Measurements from ENCODE around the gene PPDPF. TPM values are rescaled to one million over a fixed set of nuclear protein-coding genes. Genes with fewer than 3 reads are reported as not detected.

Gene PPDPF
- polyA plus RNA-seq, 1 donor from 2014 or later = 95.1 TPM

DNA sequence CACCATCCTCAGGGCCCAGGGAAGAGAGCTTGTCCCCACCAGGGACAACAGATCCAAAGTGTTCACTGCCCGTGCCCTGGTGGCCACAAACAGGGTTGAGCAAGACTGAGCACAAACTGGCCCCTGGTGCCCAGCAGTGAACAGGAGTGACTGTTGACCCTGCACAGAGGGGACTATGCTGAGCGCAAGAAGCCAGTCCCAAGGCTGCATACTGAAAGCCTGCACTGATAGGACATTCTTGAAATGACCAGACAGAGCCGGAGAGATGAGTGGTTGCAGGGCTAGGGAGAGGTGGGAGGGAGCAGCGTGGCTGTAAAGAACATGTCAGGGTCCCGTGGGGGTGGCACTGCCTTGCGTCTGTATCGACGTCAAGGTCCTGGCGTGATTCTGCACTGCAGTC lies 30.5 kb downstream of the PPDPF start:
- H3K27me3 ChIP-seq (ENCODE audit: insufficient read depth, low read depth, low read length) = no peaks in the 10 kb centered on the region
- H2AFZ ChIP-seq (ENCODE audit: low read depth, low read length) = no peak overlapping the region
- no peaks in the 10 kb centered on the region for H3K9me2 ChIP-seq (ENCODE audit: insufficient read depth, low read length)
- no peak overlapping the region for H3K4me2 ChIP-seq (ENCODE audit: low read length)
- H3K4me3 ChIP-seq (ENCODE audit: low read length) = no peak overlapping the region
- H4K20me1 ChIP-seq (ENCODE audit: insufficient read depth) = no peaks in the 10 kb centered on the region
- no peaks in the 10 kb centered on the region for H3K9me3 ChIP-seq (ENCODE audit: low read length)
- H3K79me2 ChIP-seq (replicated peaks; ENCODE audit: insufficient read depth, low read length) = no peaks in the 10 kb centered on the region
- TF ChIP-seq TAF1 (IDR thresholded peaks at IDR 0.05; ENCODE audit: low read depth) = no peak
- TF ChIP-seq, protein P1, sequence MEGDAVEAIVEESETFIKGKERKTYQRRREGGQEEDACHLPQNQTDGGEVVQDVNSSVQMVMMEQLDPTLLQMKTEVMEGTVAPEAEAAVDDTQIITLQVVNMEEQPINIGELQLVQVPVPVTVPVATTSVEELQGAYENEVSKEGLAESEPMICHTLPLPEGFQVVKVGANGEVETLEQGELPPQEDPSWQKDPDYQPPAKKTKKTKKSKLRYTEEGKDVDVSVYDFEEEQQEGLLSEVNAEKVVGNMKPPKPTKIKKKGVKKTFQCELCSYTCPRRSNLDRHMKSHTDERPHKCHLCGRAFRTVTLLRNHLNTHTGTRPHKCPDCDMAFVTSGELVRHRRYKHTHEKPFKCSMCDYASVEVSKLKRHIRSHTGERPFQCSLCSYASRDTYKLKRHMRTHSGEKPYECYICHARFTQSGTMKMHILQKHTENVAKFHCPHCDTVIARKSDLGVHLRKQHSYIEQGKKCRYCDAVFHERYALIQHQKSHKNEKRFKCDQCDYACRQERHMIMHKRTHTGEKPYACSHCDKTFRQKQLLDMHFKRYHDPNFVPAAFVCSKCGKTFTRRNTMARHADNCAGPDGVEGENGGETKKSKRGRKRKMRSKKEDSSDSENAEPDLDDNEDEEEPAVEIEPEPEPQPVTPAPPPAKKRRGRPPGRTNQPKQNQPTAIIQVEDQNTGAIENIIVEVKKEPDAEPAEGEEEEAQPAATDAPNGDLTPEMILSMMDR (IDR thresholded peaks at IDR 0.05; ENCODE audit: poor library complexity, severe bottlenecking) = no peak
- no peak for TF ChIP-seq RAD21 (conservative IDR thresholded peaks at IDR 0.05)
- TF ChIP-seq, protein P2, sequence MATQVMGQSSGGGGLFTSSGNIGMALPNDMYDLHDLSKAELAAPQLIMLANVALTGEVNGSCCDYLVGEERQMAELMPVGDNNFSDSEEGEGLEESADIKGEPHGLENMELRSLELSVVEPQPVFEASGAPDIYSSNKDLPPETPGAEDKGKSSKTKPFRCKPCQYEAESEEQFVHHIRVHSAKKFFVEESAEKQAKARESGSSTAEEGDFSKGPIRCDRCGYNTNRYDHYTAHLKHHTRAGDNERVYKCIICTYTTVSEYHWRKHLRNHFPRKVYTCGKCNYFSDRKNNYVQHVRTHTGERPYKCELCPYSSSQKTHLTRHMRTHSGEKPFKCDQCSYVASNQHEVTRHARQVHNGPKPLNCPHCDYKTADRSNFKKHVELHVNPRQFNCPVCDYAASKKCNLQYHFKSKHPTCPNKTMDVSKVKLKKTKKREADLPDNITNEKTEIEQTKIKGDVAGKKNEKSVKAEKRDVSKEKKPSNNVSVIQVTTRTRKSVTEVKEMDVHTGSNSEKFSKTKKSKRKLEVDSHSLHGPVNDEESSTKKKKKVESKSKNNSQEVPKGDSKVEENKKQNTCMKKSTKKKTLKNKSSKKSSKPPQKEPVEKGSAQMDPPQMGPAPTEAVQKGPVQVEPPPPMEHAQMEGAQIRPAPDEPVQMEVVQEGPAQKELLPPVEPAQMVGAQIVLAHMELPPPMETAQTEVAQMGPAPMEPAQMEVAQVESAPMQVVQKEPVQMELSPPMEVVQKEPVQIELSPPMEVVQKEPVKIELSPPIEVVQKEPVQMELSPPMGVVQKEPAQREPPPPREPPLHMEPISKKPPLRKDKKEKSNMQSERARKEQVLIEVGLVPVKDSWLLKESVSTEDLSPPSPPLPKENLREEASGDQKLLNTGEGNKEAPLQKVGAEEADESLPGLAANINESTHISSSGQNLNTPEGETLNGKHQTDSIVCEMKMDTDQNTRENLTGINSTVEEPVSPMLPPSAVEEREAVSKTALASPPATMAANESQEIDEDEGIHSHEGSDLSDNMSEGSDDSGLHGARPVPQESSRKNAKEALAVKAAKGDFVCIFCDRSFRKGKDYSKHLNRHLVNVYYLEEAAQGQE (IDR thresholded peaks at IDR 0.05; ENCODE audit: borderline replicate concordance) = no peak
- no peak for TF ChIP-seq EP300 (conservative IDR thresholded peaks at IDR 0.05; ENCODE audit: poor library complexity, severe bottlenecking)
- no peak for TF ChIP-seq MXI1 (conservative IDR thresholded peaks at IDR 0.05; ENCODE audit: poor library complexity, severe bottlenecking)
- no peak for TF ChIP-seq EZH2 (IDR thresholded peaks at IDR 0.05; ENCODE audit: borderline replicate concordance, insufficient read depth, low read length, poor library complexity, severe bottlenecking)
- no peak for TF ChIP-seq POLR2AphosphoS5 (IDR thresholded peaks at IDR 0.05)
- no peak for TF ChIP-seq SMC3 (conservative IDR thresholded peaks at IDR 0.05; ENCODE audit: poor library complexity)
- H3K36me3 ChIP-seq (ENCODE audit: insufficient read depth, low read length) = no peaks in the 10 kb centered on the region
- H3F3A ChIP-seq (ENCODE audit: insufficient read depth, low read length, poor library complexity, severe bottlenecking) = no peaks in the 10 kb centered on the region
- no peak overlapping the region for H3K27ac ChIP-seq (ENCODE audit: low read length)
- H3K9ac ChIP-seq (ENCODE audit: low read length) = no peak overlapping the region

DNA sequence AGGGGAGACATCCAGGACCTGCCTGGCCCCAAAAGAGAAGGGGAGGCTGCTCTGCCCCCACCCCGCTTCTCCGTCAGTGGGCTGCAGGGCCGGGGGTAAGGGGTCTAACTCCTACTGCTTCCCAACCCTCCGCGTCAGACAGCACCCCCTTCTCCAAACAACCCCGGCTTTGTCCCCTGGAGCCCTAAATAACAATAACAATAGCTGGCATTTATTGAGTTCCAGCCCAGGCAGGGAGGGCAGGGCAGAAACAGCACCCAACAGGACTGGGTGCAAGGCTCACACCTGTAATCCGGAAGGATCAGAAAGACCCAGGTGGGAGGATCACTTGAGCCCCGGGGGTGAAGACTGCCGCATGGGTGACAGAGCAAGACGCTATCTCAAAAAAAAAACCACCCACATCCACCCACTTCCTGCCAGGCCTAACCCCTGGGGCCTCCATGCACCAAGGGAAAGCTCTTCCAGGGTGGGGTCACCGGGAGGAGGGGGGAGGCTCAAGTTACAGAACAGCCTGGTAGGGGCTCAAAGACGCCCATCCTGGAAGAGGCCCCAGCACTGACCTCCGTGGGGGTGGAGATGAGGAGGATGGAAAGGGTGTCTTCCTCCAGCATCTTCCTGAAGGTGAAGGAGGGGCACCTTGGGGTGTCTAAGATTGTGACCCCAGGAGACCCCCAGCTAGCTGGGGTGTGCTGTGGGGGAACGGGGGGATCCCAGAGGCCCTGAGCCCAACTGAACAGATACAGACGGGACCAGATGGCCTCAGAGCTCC lies 32.1 kb downstream of the PPDPF start:
- Histone ChIP-seq H3K9ac (ENCODE audit: low read length) (no peak overlapping the region), H2AFZ (ENCODE audit: low read depth, low read length) (no peak overlapping the region), H3K4me2 (ENCODE audit: low read length) (no peak overlapping the region)

More for the DNA sequence above, 32.1 kb downstream of the PPDPF start:
- Histone ChIP-seq H3K36me3 (ENCODE audit: insufficient read depth, low read length) (no peaks in the 10 kb centered on the region), H3K27me3 (ENCODE audit: insufficient read depth, low read depth, low read length) (no peaks in the 10 kb centered on the region), H3K9me3 (ENCODE audit: low read length) (no peaks in the 10 kb centered on the region), H3K27ac (ENCODE audit: low read length) (no peak overlapping the region), H3K79me2 (replicated peaks; ENCODE audit: insufficient read depth, low read length) (no peaks in the 10 kb centered on the region), H3K9me2 (ENCODE audit: insufficient read depth, low read length) (no peaks in the 10 kb centered on the region), H3F3A (ENCODE audit: insufficient read depth, low read length, poor library complexity, severe bottlenecking) (no peaks in the 10 kb centered on the region), H4K20me1 (ENCODE audit: insufficient read depth) (no peaks in the 10 kb centered on the region), H3K4me3 (ENCODE audit: low read length) (no peak overlapping the region)
- TF ChIP-seq POLR2AphosphoS5 (IDR thresholded peaks at IDR 0.05) (no peak), RAD21 (conservative IDR thresholded peaks at IDR 0.05) (no peak), EP300 (conservative IDR thresholded peaks at IDR 0.05; ENCODE audit: poor library complexity, severe bottlenecking) (no peak), EZH2 (IDR thresholded peaks at IDR 0.05; ENCODE audit: borderline replicate concordance, insufficient read depth, low read length, poor library complexity, severe bottlenecking) (no peak), SMC3 (conservative IDR thresholded peaks at IDR 0.05; ENCODE audit: poor library complexity) (no peak)
- TF ChIP-seq, protein P1 (IDR thresholded peaks at IDR 0.05; ENCODE audit: poor library complexity, severe bottlenecking) = no peak
